ENCODE measurements around the gene STK39.

STK39 gene

DNA sequence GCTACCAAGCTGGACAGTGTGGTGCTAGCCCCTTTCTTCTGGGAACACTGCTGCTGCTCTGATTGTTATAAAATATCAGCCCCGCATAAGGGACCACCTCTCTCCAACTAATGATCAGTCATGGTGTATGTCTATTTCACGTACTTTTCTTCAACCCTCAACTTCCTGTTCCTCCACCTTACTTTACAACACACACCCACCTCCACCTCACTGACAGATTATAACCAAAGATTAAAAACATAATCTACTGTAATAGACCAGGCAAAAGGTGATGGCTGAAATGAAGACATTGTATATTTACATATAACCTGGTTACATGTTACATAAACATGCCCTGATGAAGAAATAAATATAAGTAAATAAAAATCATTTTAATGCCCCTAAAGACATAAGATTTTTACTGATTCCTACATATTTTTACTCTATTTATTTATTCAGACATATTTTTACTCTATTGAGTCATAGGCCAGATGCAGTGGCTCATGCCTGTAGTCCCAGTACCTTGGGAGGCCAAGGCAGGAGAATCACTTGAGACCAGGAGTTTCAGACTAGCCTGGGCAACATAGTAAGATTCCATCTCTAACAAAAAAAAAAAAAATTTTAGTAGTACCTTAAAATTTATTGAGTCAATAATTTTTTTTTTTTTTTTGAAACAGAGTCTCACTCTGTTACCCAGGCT lies 12.8 kb downstream of the STK39 start:
- H3K4me3 ChIP-seq (ENCODE audit: low read depth in 1 of 2, low read length in 1 of 2): no peak overlapping the region
- no peaks in the 10 kb centered on the region for H3K27me3 ChIP-seq
- H3K36me3 ChIP-seq: no peaks in the 10 kb centered on the region
- no peak overlapping the region for H3K27ac ChIP-seq
- no peaks in the 10 kb centered on the region for H3K9me3 ChIP-seq
- TF ChIP-seq, protein P1, sequence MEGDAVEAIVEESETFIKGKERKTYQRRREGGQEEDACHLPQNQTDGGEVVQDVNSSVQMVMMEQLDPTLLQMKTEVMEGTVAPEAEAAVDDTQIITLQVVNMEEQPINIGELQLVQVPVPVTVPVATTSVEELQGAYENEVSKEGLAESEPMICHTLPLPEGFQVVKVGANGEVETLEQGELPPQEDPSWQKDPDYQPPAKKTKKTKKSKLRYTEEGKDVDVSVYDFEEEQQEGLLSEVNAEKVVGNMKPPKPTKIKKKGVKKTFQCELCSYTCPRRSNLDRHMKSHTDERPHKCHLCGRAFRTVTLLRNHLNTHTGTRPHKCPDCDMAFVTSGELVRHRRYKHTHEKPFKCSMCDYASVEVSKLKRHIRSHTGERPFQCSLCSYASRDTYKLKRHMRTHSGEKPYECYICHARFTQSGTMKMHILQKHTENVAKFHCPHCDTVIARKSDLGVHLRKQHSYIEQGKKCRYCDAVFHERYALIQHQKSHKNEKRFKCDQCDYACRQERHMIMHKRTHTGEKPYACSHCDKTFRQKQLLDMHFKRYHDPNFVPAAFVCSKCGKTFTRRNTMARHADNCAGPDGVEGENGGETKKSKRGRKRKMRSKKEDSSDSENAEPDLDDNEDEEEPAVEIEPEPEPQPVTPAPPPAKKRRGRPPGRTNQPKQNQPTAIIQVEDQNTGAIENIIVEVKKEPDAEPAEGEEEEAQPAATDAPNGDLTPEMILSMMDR (IDR thresholded peaks at IDR 0.05): no peak
- peaks cover 0 to 6% of the 10 kb centered on the region in 2 experiments for H3K4me1 ChIP-seq (ENCODE audit: control insufficient read depth in 1 of 2, insufficient read depth in 1 of 2, low read depth in 1 of 2, low read length in 1 of 2)

DNA sequence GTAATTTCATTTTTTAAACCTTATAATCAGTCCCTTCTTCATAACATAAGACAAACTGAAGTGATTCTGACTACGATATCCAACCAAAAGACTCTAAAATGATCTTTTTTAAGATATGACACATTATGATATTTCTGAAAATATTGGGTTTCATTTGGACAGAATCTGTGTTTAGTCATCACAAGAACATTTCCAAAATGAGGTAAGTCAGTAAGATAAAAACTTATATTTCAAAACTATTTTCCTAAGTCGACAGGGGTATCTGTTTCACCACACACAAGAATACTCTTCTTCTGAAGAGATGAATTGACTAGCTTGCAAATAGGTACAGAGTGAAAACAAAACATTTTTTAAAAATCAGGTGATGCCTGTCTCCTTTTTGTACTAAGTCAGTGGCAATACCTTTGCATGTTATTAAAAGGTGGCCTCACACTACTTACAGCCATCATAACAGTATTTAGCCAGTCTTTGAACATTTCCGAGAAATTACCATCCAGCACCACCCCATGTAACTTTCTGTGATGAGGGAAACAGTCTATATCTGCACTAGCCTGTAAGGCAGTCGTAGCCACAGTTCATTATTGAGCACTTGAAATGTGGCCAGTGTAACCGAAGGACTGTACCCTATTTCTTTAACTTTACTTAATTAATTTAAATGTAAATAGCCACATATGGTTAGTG lies 13.5 kb downstream of the STK39 start:
- Histone ChIP-seq H3K36me3 (no peaks in the 10 kb centered on the region), H3K9me3 (no peaks in the 10 kb centered on the region), H3K27ac (no peak overlapping the region), H3K4me1 (ENCODE audit: control insufficient read depth in 1 of 2, insufficient read depth in 1 of 2, low read depth in 1 of 2, low read length in 1 of 2) (peaks cover 0 to 6% of the 10 kb centered on the region in 2 experiments), H3K27me3 (no peaks in the 10 kb centered on the region), H3K4me3 (ENCODE audit: low read depth in 1 of 2, low read length in 1 of 2) (no peak overlapping the region)
- TF ChIP-seq, protein P1 (IDR thresholded peaks at IDR 0.05): no peak

DNA sequence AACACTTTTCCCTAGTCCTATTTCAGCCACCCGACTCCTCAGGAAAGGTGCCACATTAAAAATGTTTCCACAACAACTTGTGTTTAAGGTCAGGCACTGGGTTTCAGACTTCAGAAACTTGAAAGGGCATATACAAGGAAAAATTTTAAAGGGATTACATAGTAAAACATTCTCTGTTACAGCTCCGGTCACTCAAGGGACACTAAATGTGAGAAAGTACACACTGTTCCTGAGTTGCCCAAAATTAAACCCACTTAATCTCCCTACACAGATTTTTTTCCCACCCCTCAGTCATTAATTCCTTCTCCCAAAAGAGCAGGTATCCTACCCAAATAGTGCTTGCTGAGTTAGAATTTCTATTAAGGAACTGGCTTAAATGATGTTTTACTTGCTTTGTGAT lies 14.2 kb downstream of the STK39 start:
- no peak overlapping the region for H3K4me3 ChIP-seq (ENCODE audit: low read depth in 1 of 2, low read length in 1 of 2)
- peaks cover 0 to 6% of the 10 kb centered on the region in 2 experiments for H3K4me1 ChIP-seq (ENCODE audit: control insufficient read depth in 1 of 2, insufficient read depth in 1 of 2, low read depth in 1 of 2, low read length in 1 of 2)
- H3K27me3 ChIP-seq: no peaks in the 10 kb centered on the region
- no peak overlapping the region for H3K27ac ChIP-seq
- TF ChIP-seq, protein P1 (IDR thresholded peaks at IDR 0.05): no peak
- H3K36me3 ChIP-seq: no peaks in the 10 kb centered on the region
- no peaks in the 10 kb centered on the region for H3K9me3 ChIP-seq

DNA sequence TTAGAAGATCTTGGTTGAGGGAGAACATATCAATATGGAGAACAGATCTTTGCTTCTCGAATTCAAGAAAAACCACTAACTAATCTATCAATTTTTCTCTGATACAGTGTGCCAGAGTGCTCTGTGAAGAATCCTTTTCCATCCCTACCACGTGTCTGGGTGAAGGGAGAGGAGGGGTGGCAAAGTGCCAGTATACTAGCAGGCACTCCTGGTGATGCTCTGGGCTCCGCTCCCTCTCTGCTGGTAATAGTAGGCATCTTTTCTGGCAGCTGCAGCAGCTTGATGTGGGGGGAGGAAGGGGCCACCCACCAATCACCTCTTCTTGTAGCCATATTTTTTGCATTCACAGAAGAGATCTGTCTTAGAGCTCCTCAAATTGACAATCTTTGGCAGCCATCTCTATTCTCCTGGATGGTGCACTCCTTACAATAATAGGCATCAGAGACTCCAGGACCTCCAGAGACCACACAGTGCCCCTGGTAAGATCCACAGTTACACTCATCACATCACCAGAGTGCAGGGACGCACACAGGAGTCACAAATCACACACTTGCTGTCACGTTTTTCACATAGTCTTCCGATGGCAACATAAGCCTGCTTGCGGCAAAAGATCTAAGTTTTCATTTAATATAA lies 15.7 kb downstream of the STK39 start:
- Histone ChIP-seq H3K27me3 (no peaks in the 10 kb centered on the region), H3K4me1 (ENCODE audit: control insufficient read depth in 1 of 2, insufficient read depth in 1 of 2, low read depth in 1 of 2, low read length in 1 of 2) (peaks cover 0 to 6% of the 10 kb centered on the region in 2 experiments), H3K27ac (no peak overlapping the region), H3K9me3 (no peaks in the 10 kb centered on the region), H3K36me3 (no peaks in the 10 kb centered on the region), H3K4me3 (ENCODE audit: low read depth in 1 of 2, low read length in 1 of 2) (no peak overlapping the region)
- TF ChIP-seq, protein P1 (IDR thresholded peaks at IDR 0.05): no peak

DNA sequence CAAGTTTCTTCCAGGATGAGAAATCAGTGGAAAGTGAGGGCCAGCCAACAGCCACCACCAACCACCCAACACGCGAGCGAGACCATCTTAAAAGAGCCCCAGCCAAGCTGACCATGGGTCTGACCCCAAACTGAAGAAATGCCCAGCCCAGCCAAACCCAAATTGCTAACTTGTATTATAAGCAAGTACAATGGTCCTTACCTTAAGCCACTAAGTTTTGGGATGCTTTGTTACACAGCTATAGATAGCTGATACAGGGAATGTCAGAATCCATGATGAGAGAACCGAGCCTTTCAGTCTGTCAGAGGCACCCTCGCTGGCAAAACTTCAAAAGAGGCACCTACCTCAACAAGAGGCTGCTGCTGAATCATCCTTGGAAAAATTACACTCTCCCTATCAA lies 17.0 kb downstream of the STK39 start:
- Histone ChIP-seq H3K9me3 (no peaks in the 10 kb centered on the region), H3K36me3 (no peaks in the 10 kb centered on the region), H3K27ac (no peak overlapping the region), H3K4me3 (ENCODE audit: low read depth in 1 of 2, low read length in 1 of 2) (no peak overlapping the region), H3K27me3 (no peaks in the 10 kb centered on the region), H3K4me1 (ENCODE audit: control insufficient read depth in 1 of 2, insufficient read depth in 1 of 2, low read depth in 1 of 2, low read length in 1 of 2) (peaks cover 0 to 6% of the 10 kb centered on the region in 2 experiments)
- TF ChIP-seq, protein P1 (IDR thresholded peaks at IDR 0.05): no peak

All from neutrophil (primary cell).